ENCODE measurements around the gene NAAA. TPM values are rescaled to one million over a fixed set of nuclear protein-coding genes. Genes with fewer than 3 reads are reported as not detected.

NAAA gene
- total and polyA plus RNA-seq, 9 of the 15 experiments (the other 6 are each of a cell fraction or from before 2014, with no cell fraction given), result 1.3 to 7.9 (median 5.9) TPM

DNA sequence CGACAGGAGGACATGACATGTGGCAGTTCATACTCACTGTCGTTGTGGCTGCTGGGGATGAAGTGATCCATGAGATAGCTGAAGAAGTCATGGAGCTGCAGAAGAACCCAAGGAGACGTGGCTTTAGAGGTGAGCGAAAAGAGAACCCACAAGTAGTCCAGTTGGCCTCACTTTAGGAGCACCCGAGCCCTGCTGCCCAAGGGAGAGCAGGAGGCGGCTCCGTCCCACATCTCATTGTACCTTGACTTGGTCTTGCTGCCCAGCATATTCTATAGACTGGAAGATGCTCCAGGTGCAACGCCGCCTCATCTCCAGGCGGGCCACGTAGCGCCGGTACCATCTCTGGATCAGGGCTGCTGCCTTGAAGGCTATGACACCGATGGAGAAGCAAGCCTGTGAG lies 49.2 kb downstream of the NAAA start (continued):
- TF ChIP-seq, protein P1, sequence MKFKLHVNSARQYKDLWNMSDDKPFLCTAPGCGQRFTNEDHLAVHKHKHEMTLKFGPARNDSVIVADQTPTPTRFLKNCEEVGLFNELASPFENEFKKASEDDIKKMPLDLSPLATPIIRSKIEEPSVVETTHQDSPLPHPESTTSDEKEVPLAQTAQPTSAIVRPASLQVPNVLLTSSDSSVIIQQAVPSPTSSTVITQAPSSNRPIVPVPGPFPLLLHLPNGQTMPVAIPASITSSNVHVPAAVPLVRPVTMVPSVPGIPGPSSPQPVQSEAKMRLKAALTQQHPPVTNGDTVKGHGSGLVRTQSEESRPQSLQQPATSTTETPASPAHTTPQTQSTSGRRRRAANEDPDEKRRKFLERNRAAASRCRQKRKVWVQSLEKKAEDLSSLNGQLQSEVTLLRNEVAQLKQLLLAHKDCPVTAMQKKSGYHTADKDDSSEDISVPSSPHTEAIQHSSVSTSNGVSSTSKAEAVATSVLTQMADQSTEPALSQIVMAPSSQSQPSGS (CRISPR knock-in tag; IDR thresholded peaks at IDR 0.05), result no peak
- TF ChIP-seq MCM5 (IDR thresholded peaks at IDR 0.05; ENCODE audit: low read depth) (no peak), XRCC5 (IDR thresholded peaks at IDR 0.05; ENCODE audit: low read depth, low read length) (no peak), ADNP (tag; IDR thresholded peaks at IDR 0.05) (no peak), NCOA4 (IDR thresholded peaks at IDR 0.05; ENCODE audit: partially characterized antibody) (no peak)
- TF ChIP-seq, protein P2, sequence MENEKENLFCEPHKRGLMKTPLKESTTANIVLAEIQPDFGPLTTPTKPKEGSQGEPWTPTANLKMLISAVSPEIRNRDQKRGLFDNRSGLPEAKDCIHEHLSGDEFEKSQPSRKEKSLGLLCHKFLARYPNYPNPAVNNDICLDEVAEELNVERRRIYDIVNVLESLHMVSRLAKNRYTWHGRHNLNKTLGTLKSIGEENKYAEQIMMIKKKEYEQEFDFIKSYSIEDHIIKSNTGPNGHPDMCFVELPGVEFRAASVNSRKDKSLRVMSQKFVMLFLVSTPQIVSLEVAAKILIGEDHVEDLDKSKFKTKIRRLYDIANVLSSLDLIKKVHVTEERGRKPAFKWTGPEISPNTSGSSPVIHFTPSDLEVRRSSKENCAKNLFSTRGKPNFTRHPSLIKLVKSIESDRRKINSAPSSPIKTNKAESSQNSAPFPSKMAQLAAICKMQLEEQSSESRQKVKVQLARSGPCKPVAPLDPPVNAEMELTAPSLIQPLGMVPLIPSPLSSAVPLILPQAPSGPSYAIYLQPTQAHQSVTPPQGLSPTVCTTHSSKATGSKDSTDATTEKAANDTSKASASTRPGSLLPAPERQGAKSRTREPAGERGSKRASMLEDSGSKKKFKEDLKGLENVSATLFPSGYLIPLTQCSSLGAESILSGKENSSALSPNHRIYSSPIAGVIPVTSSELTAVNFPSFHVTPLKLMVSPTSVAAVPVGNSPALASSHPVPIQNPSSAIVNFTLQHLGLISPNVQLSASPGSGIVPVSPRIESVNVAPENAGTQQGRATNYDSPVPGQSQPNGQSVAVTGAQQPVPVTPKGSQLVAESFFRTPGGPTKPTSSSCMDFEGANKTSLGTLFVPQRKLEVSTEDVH (IDR thresholded peaks at IDR 0.05; ENCODE audit: low read depth, partially characterized antibody), result no peak
- TF ChIP-seq, protein P3, sequence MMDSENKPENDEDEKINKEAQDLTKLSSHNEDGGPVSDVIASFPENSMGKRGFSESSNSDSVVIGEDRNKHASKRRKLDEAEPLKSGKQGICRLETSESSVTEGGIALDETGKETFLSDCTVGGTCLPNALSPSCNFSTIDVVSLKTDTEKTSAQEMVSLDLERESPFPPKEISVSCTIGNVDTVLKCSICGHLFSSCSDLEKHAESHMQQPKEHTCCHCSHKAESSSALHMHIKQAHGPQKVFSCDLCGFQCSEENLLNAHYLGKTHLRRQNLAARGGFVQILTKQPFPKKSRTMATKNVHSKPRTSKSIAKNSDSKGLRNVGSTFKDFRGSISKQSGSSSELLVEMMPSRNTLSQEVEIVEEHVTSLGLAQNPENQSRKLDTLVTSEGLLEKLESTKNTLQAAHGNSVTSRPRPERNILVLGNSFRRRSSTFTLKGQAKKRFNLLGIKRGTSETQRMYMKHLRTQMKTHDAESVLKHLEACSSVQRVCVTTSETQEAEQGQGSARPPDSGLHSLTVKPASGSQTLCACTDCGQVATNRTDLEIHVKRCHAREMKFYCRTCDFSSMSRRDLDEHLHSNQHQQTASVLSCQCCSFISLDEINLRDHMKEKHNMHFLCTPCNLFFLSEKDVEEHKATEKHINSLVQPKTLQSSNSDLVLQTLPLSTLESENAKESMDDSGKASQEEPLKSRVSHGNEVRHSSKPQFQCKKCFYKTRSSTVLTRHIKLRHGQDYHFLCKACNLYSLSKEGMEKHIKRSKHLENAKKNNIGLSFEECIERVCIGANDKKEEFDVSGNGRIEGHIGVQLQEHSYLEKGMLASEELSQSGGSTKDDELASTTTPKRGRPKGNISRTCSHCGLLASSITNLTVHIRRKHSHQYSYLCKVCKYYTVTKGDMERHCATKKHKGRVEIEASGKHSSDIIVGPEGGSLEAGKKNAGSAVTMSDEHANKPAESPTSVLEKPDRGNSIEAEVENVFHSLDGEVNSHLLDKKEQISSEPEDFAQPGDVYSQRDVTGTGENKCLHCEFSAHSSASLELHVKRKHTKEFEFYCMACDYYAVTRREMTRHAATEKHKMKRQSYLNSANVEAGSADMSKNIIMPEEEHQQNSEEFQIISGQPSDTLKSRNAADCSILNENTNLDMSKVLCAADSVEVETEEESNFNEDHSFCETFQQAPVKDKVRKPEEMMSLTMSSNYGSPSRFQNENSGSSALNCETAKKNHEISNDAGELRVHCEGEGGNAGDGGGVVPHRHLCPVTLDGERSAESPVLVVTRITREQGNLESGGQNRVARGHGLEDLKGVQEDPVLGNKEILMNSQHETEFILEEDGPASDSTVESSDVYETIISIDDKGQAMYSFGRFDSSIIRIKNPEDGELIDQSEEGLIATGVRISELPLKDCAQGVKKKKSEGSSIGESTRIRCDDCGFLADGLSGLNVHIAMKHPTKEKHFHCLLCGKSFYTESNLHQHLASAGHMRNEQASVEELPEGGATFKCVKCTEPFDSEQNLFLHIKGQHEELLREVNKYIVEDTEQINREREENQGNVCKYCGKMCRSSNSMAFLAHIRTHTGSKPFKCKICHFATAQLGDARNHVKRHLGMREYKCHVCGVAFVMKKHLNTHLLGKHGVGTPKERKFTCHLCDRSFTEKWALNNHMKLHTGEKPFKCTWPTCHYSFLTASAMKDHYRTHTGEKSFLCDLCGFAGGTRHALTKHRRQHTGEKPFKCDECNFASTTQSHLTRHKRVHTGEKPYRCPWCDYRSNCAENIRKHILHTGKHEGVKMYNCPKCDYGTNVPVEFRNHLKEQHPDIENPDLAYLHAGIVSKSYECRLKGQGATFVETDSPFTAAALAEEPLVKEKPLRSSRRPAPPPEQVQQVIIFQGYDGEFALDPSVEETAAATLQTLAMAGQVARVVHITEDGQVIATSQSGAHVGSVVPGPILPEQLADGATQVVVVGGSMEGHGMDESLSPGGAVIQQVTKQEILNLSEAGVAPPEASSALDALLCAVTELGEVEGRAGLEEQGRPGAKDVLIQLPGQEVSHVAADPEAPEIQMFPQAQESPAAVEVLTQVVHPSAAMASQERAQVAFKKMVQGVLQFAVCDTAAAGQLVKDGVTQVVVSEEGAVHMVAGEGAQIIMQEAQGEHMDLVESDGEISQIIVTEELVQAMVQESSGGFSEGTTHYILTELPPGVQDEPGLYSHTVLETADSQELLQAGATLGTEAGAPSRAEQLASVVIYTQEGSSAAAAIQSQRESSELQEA (IDR thresholded peaks at IDR 0.05; ENCODE audit: low read depth), result no peak

All from K562 (cell line).